K562 (cell line): ENCODE measurements around the gene OPA1. TPM values are rescaled to one million over a fixed set of nuclear protein-coding genes. Genes with fewer than 3 reads are reported as not detected.
A peak's percentile ranks its signal among the peaks of the same experiment; 100 is the strongest.

Experiments used
- ATAC-seq: fragments of 200-7000 bp; cut with Tn5 transposase; 3 replicates; pipeline ENCODE4 v1.9.1; 2020; ENCODE audit warnings: moderate library complexity
- BruUV-seq: library from RNA; stranded (reverse); fragments of 400-500 nt; replicated peaks from 2 replicates; lab custom pipeline; 2021; lab: Mats Ljungman, UMichigan
- CTCF ChIA-PET: fragments of 300-600 bp; formaldehyde crosslinking; extraction: SDS; loops from one replicate; lab custom pipeline; 2021; ENCODE audit warnings: low intra/inter-chr PET ratio; lab: Yijun Ruan, JAX
- POLR2A ChIA-PET: fragments of 300-600, 350-650 bp; sonication (Branson Sonifier 250); formaldehyde crosslinking; extraction: SDS; loops from one replicate; lab custom pipeline; 2021; ENCODE audit warnings: antibody characterized with exemption, inconsistent platforms; lab: Yijun Ruan, JAX
- DNase-seq, 4 experiments: peaks; one replicate each; pipeline versions ENCODE4 v3.0.0 to v3.0.0-alpha.2; 2011 to 2018; ENCODE audit warnings: low spot score in 3 of 4, mixed read lengths in 3 of 4; ENCODE audit errors: extremely low read depth in 1 of 4
- FAIRE-seq: peaks from 2 replicates; lab custom pipeline; 2011; peaks lifted over from hg19 to GRCh38; lab: Jason Lieb, UNC
- H2AFZ ChIP-seq: 2 replicates; pipeline ENCODE4 v1.6.0; 2011; ENCODE audit warnings: low read depth, low read length, control low read depth, inconsistent platforms
- H3K27ac ChIP-seq: fragments of 200-600 bp; 3 replicates; pipeline ENCODE4 v1.8.0; 2011; ENCODE audit warnings: low read depth, mild to moderate bottlenecking, control low read depth, inconsistent platforms, low read length, moderate library complexity, mixed read lengths; ENCODE audit errors: extremely low read depth
- H3K27me3 ChIP-seq, 2 experiments: fragments of 300-600 bp in 1 of 2; 2 replicates in 1 of 2; 3 replicates in 1 of 2; pipeline versions ENCODE4 v1.6.0 to v1.8.0; 2011; ENCODE audit warnings: inconsistent platforms in 2 of 2, low read length in 2 of 2, mild to moderate bottlenecking in 1 of 2, mixed read lengths in 1 of 2, moderate library complexity in 1 of 2; ENCODE audit not compliant: control insufficient read depth in 2 of 2, insufficient read depth in 2 of 2
- H3K36me3 ChIP-seq: fragments of 300-600 bp; 3 replicates; pipeline ENCODE4 v1.8.0; 2011; ENCODE audit warnings: mild to moderate bottlenecking, low read length, inconsistent platforms; ENCODE audit not compliant: control insufficient read depth, insufficient read depth
- H3K4me1 ChIP-seq, 2 experiments: fragments of 200-600 bp in 1 of 2; replicated peaks in 1 of 2; 2 replicates in 1 of 2; 3 replicates in 1 of 2; pipeline versions ENCODE4 v1.5.1 to v1.8.0; 2011; ENCODE audit warnings: inconsistent platforms in 2 of 2, low read length in 2 of 2, mild to moderate bottlenecking in 1 of 2, mixed read lengths in 1 of 2, moderate library complexity in 1 of 2; ENCODE audit not compliant: control insufficient read depth in 2 of 2, insufficient read depth in 2 of 2
- H3K4me2 ChIP-seq: 2 replicates; pipeline ENCODE4 v1.6.1; 2011; ENCODE audit warnings: low read length, control low read depth, inconsistent platforms, mixed read lengths; ENCODE audit not compliant: insufficient read depth
- H3K4me3 ChIP-seq: fragments of 200-600 bp; sonication (generic), shearing (Covaris generic); 2 replicates; pipeline ENCODE4 v1.5.1; 2016; ENCODE audit warnings: control low read depth, inconsistent platforms
- H3K79me2 ChIP-seq: fragments of 200-600 bp; 3 replicates; pipeline ENCODE4 v1.8.0; 2011; ENCODE audit warnings: low read length, inconsistent platforms; ENCODE audit not compliant: control insufficient read depth, insufficient read depth
- H3K9ac ChIP-seq, 2 experiments: 2 replicates each; pipeline versions ENCODE4 v1.6.0 to v1.6.1; 2011; ENCODE audit warnings: low read depth in 2 of 2, low read length in 2 of 2, control low read depth in 1 of 2, inconsistent platforms in 1 of 2, mild to moderate bottlenecking in 1 of 2, mixed read lengths in 1 of 2; ENCODE audit not compliant: insufficient read depth in 1 of 2
- H3K9me1 ChIP-seq: one replicate; pipeline ENCODE4 v1.6.0; 2011; ENCODE audit warnings: inconsistent platforms, mild to moderate bottlenecking, low read length, moderate library complexity; ENCODE audit not compliant: control insufficient read depth, insufficient read depth
- H3K9me3 ChIP-seq: replicated peaks from 2 replicates; pipeline ENCODE4 v1.5.1; 2011; ENCODE audit warnings: low read depth, low read length, inconsistent platforms; ENCODE audit not compliant: control insufficient read depth, insufficient read depth
- H4K20me1 ChIP-seq: replicated peaks from 2 replicates; pipeline ENCODE4 v1.6.1; 2011; ENCODE audit warnings: low read length, inconsistent platforms, mixed read lengths; ENCODE audit not compliant: control insufficient read depth, insufficient read depth
- DPF2 ChIP-seq: fragments of 450-650 bp; IDR thresholded peaks from 2 replicates; pipeline ENCODE4 v1.6.1; 2016
- KLF6 ChIP-seq: fragments of 250-450 bp; sonication (Bioruptor Pico); IDR thresholded peaks from 2 replicates; pipeline ENCODE4 v1.4.0; 2020; ENCODE audit warnings: mild to moderate bottlenecking, moderate library complexity, borderline replicate concordance
- MED1 ChIP-seq: sonication (generic); formaldehyde crosslinking; IDR thresholded peaks from 2 replicates; pipeline ENCODE4 v1.8.1; 2023; ENCODE audit warnings: missing genetic modification reagents, borderline replicate concordance
- MTA3 ChIP-seq: fragments of 450-650 bp; formaldehyde crosslinking; IDR thresholded peaks from 2 replicates; pipeline ENCODE4 v1.6.1; 2017; ENCODE audit warnings: mild to moderate bottlenecking, borderline replicate concordance
- SIN3A ChIP-seq, 2 experiments: fragments of 150-350 bp in 1 of 2; IDR thresholded peaks; 2 replicates each; pipeline ENCODE4 v1.6.1; 2011 to 2016; ENCODE audit warnings: borderline replicate concordance in 2 of 2, low read depth in 2 of 2, low read length in 2 of 2, mild to moderate bottlenecking in 2 of 2, moderate library complexity in 2 of 2; ENCODE audit not compliant: control insufficient read depth in 1 of 2
- ZNF224 ChIP-seq: sonication (generic); formaldehyde crosslinking; IDR thresholded peaks from 2 replicates; pipeline ENCODE4 v1.8.0; 2022; ENCODE audit warnings: mild to moderate bottlenecking, missing genetic modification reagents
- ZNF507 ChIP-seq: conservative IDR thresholded peaks from 2 replicates; pipeline ENCODE4 v1.6.1; 2017; ENCODE audit warnings: missing genetic modification characterization, missing compliant biosample characterization
- WGBS: fragments of 100-300 bp; shearing (Covaris generic); methylation state at CpG from one replicate; pipeline ENCODE4 v1.1.6; 2016; ENCODE audit warnings: low coverage, mixed read lengths; ENCODE audit not compliant: insufficient coverage; ENCODE audit errors: missing lambda C conversion rate; 5-methylcytosine and 5-hydroxymethylcytosine counted together
- in situ Hi-C: fragments of 300-500 bp; cut with MboI; formaldehyde crosslinking; loops from 4 replicates; pipeline ENCODE4 v1.15.0; 2018; ENCODE audit warnings: inconsistent platforms, mixed read lengths
- intact Hi-C: fragments of 100-400 bp; cut with micrococcal nuclease; formaldehyde crosslinking; loops from 2 replicates; pipeline ENCODE4 v1.14.2; 2022
- polyA plus RNA-seq, 8 experiments: library from polyadenylated mRNA; depleted of rRNA in 4 of 8; stranded (reverse) in 5 of 8; unstranded in 3 of 8; fragments of >200 nt; fragmentation: Nextera tagmentation in 2 of 8; fragmentation: Illumina TruSeq in 1 of 8; extraction: Ambion mirVana in 2 of 8; extraction: Trizol in 1 of 8; gene quantifications; 2 replicates each; pipeline versions ENCODE4 v1.2.1 to v1.2.3, GENCODE V29; 2011 to 2014; ENCODE audit warnings: inconsistent platforms in 1 of 8, missing spikeins in 1 of 8
- total RNA-seq, 7 experiments: library from RNA; depleted of rRNA in 6 of 7; stranded (reverse); fragments of >200 nt in 6 of 7; fragmentation: Illumina TruSeq in 2 of 7; extraction: Trizol in 2 of 7; gene quantifications; 2 replicates each; pipeline versions ENCODE4 v1.2.1 to v1.2.3, GENCODE V29; 2011 to 2021; ENCODE audit warnings: low replicate concordance in 1 of 7

Gene OPA1
- total and polyA plus RNA-seq, 9 of the 15 experiments (the other 6 are each of a cell fraction or from before 2014, with no cell fraction given): 19.7 to 127 (median 94.7) TPM

- Histone ChIP-seq H3K36me3 (no peaks in the 10 kb centered on the region), H2AFZ (no peak overlapping the region), H3K4me1 (no peaks in the 10 kb centered on the region), H3K27me3 (no peaks in the 10 kb centered on the region; a peak in 1 of 5 replicates), H3K9me3 (peaks cover under 1% of the 10 kb centered on the region; the same call in 1 of the 2 replicates), H3K4me3 (no peak overlapping the region), H3K9ac (no peak overlapping the region), H3K4me2 (no peak overlapping the region), H4K20me1 (no peaks in the 10 kb centered on the region), H3K79me2 (no peaks in the 10 kb centered on the region), H3K27ac (no peak overlapping the region), H3K9me1 (no peaks in the 10 kb centered on the region)
- DNase-seq (no peak), FAIRE-seq (no peak), ATAC-seq (no peak)
- intact Hi-C loops: no loop called here
- in situ Hi-C loops: no loop called here
- 17% methylated on average over 3 of the region's 3 CpGs for WGBS
- no TSS peak for BruUV-seq
- TF ChIP-seq KLF6 (CRISPR knock-in tag): no peak
- TF ChIP-seq ZNF507 (tag): peak; percentile 92
- ChIA-PET POLR2A (no interaction called here), CTCF (no interaction called here)
Observed at GRCh38 chr3:193720169-193720568, 127.2 kb downstream of the OPA1 start.

GRCh38 chr3:193722566-193722965, 129.6 kb downstream of the OPA1 start:
- Histone ChIP-seq H3K4me2 (no peak overlapping the region), H3K36me3 (no peaks in the 10 kb centered on the region), H3K9me3 (no peaks in the 10 kb centered on the region), H3K27ac (no peak overlapping the region), H3K27me3 (no peaks in the 10 kb centered on the region; a peak in 1 of 5 replicates), H3K79me2 (no peaks in the 10 kb centered on the region), H3K9ac (no peak overlapping the region), H3K4me1 (peaks cover 0 to 2% of the 10 kb centered on the region in 2 experiments; a peak in 2 of 5 replicates), H3K4me3 (no peak overlapping the region), H4K20me1 (no peaks in the 10 kb centered on the region), H2AFZ (no peak overlapping the region), H3K9me1 (no peaks in the 10 kb centered on the region)
- no peak for ATAC-seq
- POLR2A ChIA-PET: interaction anchor here (0.6 to 0.8 kb wide), 2 partner anchors 10 to 43 kb away, joined by 3 to 5 read pairs; no protein-coding TSS in a partner anchor
- CTCF ChIA-PET: interaction anchor here (0.6 kb wide), 1 partner anchor 622 kb away, joined by 3 read pairs; no protein-coding TSS in a partner anchor
- no TSS peak for BruUV-seq
- no peak for FAIRE-seq
- intact Hi-C loops: no loop called here
- DNase-seq: no peak
- in situ Hi-C loops: no loop called here
- WGBS: 11% methylated on average over 3 of the region's 3 CpGs
- no peak for TF ChIP-seq DPF2
- TF ChIP-seq ZNF224 (CRISPR knock-in tag): no peak
- TF ChIP-seq SIN3A (IDR thresholded peaks at IDR 0.05; ENCODE audit: borderline replicate concordance in 2 of 2, control insufficient read depth in 1 of 2, low read depth in 2 of 2, low read length in 2 of 2): no peak
- TF ChIP-seq MTA3: no peak
- no peak for TF ChIP-seq MED1 (CRISPR knock-in tag)
